Cortex of kidney (tissue), 1 donor: ENCODE data around the gene ZNF385D.

Source experiments
- DNase-seq: peaks from one replicate; lab custom pipeline; 2025; lab: John Stamatoyannopoulos, UW

The ZNF385D gene

GRCh38 chr3:21750831-21751391 is at the start of gene ZNF385D:
Gene ZNF385D, minus strand, starts transcription at chr3:21751210. Its CDS starts 294 bp downstream, at chr3:21750916.
- no peak for DNase-seq

GRCh38 chr3:21798356-21799088 is 47.5 kb upstream of the ZNF385D start:
- DNase-seq = no peak

- DNase-seq = no peak
These were observed 44.9 kb upstream of the ZNF385D start for GRCh38 chr3:21795921-21796320.

- DNase-seq = no peak
These were observed 44.3 kb upstream of the ZNF385D start for GRCh38 chr3:21795152-21795837.

GRCh38 chr3:21794291-21794690 is 43.3 kb upstream of the ZNF385D start:
- DNase-seq = no peak

- DNase-seq = no peak
These were observed 41.2 kb upstream of the ZNF385D start for GRCh38 chr3:21792176-21792575.

- DNase-seq = no peak
These were observed 40.3 kb upstream of the ZNF385D start for GRCh38 chr3:21791356-21791755.

GRCh38 chr3:21790466-21790865 is 39.5 kb upstream of the ZNF385D start:
- no peak for DNase-seq

- no peak for DNase-seq
These were observed 38.7 kb upstream of the ZNF385D start for GRCh38 chr3:21789730-21790129.

- no peak for DNase-seq
These were observed 35.4 kb upstream of the ZNF385D start for GRCh38 chr3:21786438-21786797.

- no peak for DNase-seq
These were observed 34.9 kb upstream of the ZNF385D start for GRCh38 chr3:21785765-21786437.

GRCh38 chr3:21783839-21784238 is 32.8 kb upstream of the ZNF385D start:
- no peak for DNase-seq

GRCh38 chr3:21781355-21781754 is 30.3 kb upstream of the ZNF385D start:
- no peak for DNase-seq

GRCh38 chr3:21779909-21780308 is 28.9 kb upstream of the ZNF385D start:
- DNase-seq = no peak

- no peak for DNase-seq
These were observed 27.7 kb upstream of the ZNF385D start for GRCh38 chr3:21778715-21779114.

- DNase-seq = no peak
These were observed 26.8 kb upstream of the ZNF385D start for GRCh38 chr3:21777821-21778220.

- DNase-seq = no peak
These were observed 15.0 kb upstream of the ZNF385D start for GRCh38 chr3:21766002-21766401.

GRCh38 chr3:21755896-21756295 is 4.9 kb upstream of the ZNF385D start:
- no peak for DNase-seq

GRCh38 chr3:21754839-21755238 is 3.8 kb upstream of the ZNF385D start:
- DNase-seq = no peak

- no peak for DNase-seq
These were observed 1.8 kb upstream of the ZNF385D start for GRCh38 chr3:21752749-21753347.

GRCh38 chr3:21751886-21752285 is 876 bp upstream of the ZNF385D start:
- DNase-seq = no peak

GRCh38 chr3:21750080-21750696 is 822 bp downstream of the ZNF385D start:
- DNase-seq = no peak
